Choroid plexus epithelial cell (primary cell): ENCODE results near the gene CD164.

Experiments
- DNase-seq: peaks from one replicate; pipeline ENCODE4 v3.0.0-alpha.2; 2010; ENCODE audit warnings: low read depth
- H3K4me3 ChIP-seq: 2 replicates; pipeline ENCODE4 v1.5.1; 2011; ENCODE audit warnings: low read depth, mild to moderate bottlenecking, control low read depth, low read length, moderate library complexity
- TF ChIP-seq, protein P1 (sequence below): conservative IDR thresholded peaks from 2 replicates; pipeline ENCODE4 v1.5.1; 2011; ENCODE audit warnings: low read depth, mild to moderate bottlenecking, control low read depth, inconsistent platforms, low read length, moderate library complexity

CD164 gene

DNA sequence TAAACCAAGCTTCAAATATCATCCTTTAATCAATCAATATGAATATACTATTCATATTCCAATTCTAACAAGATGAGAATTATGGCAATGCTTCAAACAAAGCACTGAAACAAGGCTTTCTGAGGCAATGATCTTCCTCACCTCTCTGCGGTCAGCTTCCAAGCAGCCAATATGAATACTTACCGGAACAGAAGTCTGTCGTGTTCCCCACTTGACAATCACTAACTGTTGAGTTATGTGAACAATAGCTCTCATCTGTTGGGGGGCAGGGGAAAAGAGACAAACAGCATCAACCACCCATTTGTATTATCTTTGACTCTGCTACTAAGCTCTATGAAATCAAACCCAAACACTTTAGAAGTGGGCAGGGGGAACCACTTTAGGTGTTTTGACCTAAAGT is 4.5 kb downstream of the CD164 start:
- DNase-seq: no peak
- TF ChIP-seq, protein P1, sequence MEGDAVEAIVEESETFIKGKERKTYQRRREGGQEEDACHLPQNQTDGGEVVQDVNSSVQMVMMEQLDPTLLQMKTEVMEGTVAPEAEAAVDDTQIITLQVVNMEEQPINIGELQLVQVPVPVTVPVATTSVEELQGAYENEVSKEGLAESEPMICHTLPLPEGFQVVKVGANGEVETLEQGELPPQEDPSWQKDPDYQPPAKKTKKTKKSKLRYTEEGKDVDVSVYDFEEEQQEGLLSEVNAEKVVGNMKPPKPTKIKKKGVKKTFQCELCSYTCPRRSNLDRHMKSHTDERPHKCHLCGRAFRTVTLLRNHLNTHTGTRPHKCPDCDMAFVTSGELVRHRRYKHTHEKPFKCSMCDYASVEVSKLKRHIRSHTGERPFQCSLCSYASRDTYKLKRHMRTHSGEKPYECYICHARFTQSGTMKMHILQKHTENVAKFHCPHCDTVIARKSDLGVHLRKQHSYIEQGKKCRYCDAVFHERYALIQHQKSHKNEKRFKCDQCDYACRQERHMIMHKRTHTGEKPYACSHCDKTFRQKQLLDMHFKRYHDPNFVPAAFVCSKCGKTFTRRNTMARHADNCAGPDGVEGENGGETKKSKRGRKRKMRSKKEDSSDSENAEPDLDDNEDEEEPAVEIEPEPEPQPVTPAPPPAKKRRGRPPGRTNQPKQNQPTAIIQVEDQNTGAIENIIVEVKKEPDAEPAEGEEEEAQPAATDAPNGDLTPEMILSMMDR: no peak
- H3K4me3 ChIP-seq: no peak overlapping the region

DNA sequence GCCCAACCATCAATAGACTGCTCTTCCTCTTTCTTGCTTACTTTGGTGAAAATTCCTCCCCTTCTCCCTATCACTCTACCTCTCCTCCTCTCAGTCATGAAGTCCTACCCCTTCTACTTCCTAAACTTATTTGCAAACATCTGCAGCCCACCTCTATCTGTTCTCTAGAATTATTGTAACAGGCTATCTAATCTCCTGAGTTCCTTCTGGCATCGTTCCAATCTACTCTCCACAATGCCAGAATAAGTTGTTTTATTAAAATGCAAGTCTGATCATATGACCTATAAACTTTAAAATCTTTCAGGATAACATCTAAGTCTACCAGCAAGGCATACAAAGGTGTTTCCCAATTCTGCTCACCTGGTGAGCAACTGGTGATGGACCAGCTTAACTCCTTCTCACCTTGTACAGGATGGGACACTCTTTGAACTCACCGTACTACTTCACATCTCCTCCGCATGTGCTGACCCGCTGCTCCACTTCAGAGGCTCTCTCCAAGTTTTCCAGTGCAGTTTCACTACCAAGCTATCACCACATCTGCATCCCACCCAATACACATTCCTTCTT is 7.9 kb downstream of the CD164 start:
- no peak overlapping the region for H3K4me3 ChIP-seq
- TF ChIP-seq, protein P1: no peak
- DNase-seq: no peak

DNA sequence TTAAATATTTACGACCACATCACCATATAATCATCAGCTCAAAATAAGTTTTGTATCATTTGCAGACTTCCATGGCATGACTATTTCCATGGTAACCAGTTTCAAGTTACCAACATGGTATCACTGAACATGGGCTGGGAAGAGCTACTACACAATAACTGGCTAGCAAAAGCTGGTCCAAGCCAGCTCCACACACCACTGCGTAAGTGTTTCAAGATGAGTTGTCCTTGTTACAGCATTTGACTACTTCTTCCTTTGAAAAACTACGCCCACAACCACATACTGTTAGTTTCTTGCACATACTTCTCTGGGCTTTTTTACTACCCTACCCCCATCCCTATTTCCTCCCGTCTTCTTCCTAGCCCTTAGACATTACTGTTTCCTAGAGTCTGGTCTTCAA is 8.5 kb downstream of the CD164 start:
- no peak for DNase-seq
- TF ChIP-seq, protein P1: no peak
- no peak overlapping the region for H3K4me3 ChIP-seq

DNA sequence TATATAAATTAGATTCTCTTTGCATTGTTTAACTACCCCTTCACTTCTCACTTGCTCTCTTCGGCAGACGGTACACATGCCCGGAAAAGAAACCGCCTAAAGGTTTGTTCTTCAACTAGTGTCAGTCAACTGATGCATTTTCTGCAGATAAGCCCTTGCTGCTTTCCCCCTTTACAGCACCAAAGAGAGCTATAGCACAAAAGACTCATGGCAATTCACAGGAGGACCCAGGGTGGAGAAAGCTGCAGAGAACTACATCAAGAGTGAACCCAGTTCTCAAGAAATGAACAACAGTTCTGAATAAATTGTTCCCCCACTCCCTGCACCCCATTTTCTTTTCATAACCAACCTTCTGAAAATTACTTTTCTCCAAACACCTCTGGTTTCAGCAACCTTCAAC is 8.9 kb downstream of the CD164 start:
- TF ChIP-seq, protein P1: no peak
- no peak for DNase-seq
- no peak overlapping the region for H3K4me3 ChIP-seq

DNA sequence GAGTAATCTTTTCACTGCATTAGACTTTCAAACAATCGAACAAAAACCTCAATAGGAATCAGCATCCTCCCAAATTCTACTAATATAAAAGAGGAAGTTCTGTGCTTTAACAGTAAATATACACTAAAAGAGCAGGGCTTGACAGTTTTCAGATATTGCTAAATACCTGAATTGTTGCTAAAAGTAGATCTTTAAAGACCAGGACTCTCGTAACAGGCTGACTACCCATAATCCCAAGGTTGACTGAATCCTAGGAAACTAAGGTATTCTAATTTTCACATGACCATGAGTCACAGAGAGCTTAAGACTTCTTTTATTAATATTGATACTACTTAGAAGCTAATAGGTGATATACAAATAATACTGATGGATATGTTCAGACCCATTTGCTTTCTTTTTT is 10.1 kb downstream of the CD164 start:
- H3K4me3 ChIP-seq: no peak overlapping the region
- TF ChIP-seq, protein P1: no peak
- DNase-seq: peak; percentile 50

DNA sequence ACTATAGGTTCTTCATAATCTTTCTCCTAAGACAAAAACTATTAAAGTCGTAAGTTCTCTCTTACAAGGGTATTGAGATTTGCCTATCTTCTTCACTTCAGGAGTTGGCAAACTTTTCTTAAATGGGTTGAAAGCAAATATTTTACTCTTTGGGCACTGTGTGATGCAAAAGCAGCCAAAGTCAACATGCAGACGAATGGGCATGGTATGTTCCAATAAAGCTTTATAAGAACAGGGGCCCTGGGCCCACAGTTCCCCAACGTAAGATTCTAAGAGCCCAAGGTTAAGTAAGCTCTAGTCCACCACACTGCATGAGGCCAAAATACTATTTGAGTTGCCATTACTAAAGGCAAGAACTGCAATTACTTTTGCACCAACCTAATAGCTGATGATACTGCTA is 11.5 kb downstream of the CD164 start:
- no peak overlapping the region for H3K4me3 ChIP-seq

DNA sequence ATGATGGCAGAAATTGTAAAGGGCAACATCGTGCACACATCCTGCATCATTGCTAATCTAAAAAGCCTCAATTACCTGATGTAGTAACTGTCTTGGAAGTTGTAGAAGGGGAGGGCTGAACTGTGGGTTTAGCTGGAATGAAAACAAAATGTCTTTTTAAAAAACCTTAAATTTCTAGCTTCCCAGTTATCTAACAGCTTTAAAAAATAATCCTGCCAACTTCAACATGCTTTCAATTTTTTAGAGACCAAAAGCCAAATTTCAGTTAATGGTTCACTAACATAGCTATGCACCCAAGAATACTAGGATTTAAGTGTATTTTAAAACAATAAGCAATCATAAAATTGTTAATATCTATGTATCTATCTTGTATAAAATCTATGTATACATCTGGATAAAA is 11.9 kb downstream of the CD164 start:
- TF ChIP-seq, protein P1: no peak
- no peak for DNase-seq
- no peak overlapping the region for H3K4me3 ChIP-seq

More for the DNA sequence above, 11.5 kb downstream of the CD164 start:
- TF ChIP-seq, protein P1: no peak
- DNase-seq: no peak
